Fibroblast of villous mesenchyme (primary cell): ENCODE results near the gene MIER2. TPM values are rescaled to one million over a fixed set of nuclear protein-coding genes. Genes with fewer than 3 reads are reported as not detected.
"Not testable (repeated sequence)": the region's sequence is repeated elsewhere in the genome, so short reads cannot be mapped to it uniquely, and the experiment has no call there.

Source experiments
- DNase-seq: peaks from one replicate; pipeline ENCODE4 v3.0.0-alpha.2; 2010; ENCODE audit warnings: low read depth
- H3K4me3 ChIP-seq: 2 replicates; pipeline ENCODE4 v1.5.1; 2011; ENCODE audit warnings: low read depth, mild to moderate bottlenecking, low read length
- total RNA-seq: library from RNA; depleted of rRNA; stranded (reverse); fragments of >200 nt; gene quantifications from 2 replicates; pipeline ENCODE4 v1.2.3, GENCODE V29; 2012
- TF ChIP-seq, protein P1 (sequence below): IDR thresholded peaks from 2 replicates; pipeline ENCODE4 v1.5.1; 2012; ENCODE audit warnings: low read depth, mild to moderate bottlenecking, low read length; ENCODE audit not compliant: insufficient read depth

MIER2 gene
- total RNA-seq, 1 donor = 19.9 TPM

DNA sequence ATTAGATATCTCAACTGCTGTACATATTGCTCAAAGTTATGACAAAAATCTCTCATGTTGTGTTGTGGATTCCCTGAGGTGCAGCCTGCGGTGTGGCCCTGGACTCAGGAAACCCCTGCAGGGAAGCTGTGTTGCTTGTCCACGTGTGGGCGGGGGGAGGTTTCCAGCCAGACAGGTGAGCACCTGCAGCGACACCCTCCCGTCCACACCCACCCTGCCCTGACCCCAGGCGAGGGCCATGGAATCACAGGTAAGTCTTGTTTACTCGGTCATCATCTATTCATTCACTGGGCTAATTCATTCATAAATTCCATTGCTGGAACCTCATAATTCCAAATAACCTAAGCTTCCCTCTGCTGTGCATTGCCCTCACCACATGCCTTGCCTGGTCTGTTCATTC, 67.5 kb downstream of the MIER2 start:
- no peak overlapping the region for H3K4me3 ChIP-seq
- no peak for DNase-seq
- TF ChIP-seq, protein P1, sequence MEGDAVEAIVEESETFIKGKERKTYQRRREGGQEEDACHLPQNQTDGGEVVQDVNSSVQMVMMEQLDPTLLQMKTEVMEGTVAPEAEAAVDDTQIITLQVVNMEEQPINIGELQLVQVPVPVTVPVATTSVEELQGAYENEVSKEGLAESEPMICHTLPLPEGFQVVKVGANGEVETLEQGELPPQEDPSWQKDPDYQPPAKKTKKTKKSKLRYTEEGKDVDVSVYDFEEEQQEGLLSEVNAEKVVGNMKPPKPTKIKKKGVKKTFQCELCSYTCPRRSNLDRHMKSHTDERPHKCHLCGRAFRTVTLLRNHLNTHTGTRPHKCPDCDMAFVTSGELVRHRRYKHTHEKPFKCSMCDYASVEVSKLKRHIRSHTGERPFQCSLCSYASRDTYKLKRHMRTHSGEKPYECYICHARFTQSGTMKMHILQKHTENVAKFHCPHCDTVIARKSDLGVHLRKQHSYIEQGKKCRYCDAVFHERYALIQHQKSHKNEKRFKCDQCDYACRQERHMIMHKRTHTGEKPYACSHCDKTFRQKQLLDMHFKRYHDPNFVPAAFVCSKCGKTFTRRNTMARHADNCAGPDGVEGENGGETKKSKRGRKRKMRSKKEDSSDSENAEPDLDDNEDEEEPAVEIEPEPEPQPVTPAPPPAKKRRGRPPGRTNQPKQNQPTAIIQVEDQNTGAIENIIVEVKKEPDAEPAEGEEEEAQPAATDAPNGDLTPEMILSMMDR = no peak

DNA sequence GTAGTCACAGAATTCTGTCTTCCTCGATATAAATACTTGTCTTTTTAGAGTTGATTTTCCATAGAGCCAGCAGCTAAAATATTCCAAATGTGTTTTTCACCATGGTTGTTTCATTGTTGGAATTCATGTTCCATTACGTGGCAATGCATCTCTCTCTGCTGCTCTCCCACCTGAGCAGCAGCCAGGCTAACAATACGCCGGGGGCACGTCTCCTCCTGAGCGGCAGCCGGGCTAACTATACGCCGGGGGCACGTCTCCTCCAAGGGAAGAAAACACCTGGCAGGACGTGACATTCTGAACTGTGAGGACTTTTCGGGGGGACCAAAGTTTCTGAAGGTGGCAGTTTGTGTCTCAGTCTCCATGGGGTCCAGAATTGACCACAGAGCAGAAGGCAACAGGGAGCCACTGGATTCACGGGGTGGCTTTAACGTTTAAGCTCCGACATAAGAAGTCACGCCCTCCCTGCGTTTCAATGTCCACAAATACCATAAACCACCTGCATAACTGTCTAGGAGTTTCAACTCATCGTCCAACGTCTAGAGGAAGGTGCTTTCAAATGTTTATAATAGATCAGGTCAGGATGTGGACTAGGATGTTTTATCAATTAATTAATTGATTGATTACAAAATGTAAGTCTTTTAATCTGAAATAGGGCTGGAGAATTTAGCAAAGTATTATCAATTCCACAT, 68.5 kb downstream of the MIER2 start:
- TF ChIP-seq, protein P1 = no peak
- H3K4me3 ChIP-seq = no peak overlapping the region
- DNase-seq = no peak

DNA sequence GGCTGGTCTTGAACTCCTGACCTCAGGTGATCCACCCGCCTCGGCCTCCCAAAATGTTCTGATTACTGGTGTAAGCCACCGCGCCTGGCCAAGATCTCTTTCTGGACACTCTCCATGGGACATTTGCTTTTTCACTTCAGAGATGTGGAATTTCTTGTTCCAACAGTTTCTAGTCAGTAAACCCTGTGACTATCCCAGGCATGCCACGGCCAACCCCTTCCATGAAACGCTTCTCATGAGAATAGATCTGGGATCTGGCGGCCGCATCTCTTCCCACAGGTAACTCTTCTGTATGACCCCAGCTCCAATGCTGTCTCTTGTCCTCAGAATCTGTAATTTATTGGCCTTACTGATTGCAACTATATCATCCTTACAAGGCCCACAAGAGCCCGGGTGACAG, 69.6 kb downstream of the MIER2 start:
- DNase-seq = no peak
- TF ChIP-seq, protein P1 = no peak
- H3K4me3 ChIP-seq = no peak overlapping the region

DNA sequence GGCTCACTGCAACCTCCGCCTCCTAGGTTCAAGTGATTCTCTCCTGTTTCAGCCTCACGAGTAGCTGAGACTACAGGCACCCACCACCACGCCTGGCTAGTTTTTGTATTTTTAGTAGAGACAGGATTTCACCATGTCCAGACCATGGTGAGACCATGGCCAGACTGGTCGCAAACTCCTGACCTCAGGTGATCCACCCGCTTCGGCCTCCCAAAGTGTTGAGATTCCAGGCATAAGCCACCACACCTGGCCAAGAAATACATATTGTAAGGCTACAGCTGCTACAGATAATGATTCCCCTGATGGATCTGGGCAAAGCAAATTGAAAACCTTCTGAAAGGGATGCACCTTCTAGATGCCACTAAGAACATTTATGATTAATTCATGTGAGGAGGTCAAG, 71.2 kb downstream of the MIER2 start:
- no peak for DNase-seq
- TF ChIP-seq, protein P1 = no peak
- no peak overlapping the region for H3K4me3 ChIP-seq

DNA sequence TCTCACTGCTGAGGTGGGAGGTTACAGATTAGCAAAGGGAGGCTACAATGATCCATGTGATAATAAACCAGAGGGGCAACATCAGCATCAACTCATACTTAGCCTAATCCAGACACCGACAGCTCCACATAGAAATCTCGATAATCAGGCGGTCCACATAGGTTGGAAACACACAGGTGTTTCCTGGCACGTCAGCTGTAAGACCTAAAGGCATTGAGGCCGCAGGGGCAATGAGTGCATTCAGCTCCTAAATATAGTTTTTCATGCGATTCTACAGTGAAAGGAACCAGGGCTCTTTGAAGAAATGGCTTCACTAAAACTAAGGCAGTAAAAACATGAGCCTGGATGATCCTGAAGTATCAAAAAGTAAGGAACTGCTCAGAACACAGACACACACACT, 72.7 kb downstream of the MIER2 start:
- H3K4me3 ChIP-seq = no peak overlapping the region
- DNase-seq = no peak
- TF ChIP-seq, protein P1 = no peak

DNA sequence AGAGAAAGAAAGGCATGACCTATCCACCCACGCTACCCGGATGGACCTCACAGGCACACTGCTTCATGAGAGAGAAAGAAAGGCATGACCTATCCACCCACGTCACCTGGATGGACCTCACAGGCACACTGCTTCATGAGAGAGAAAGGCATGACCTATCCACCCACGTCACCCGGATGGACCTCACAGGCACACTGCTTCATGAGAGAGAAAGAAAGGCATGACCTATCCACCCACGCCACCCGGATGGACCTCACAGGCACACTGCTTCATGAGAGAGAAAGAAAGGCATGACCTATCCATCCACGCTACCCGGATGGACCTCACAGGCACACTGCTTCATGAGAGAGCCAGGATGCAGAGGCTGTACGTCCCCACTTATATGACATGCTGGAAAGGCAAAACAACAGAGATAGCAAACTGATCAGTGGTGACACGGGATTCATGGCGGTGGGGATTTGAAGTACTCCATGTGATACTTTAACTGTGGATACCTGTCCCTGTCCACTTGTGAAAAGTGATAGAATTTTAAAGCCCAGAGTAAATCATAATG, 73.8 kb downstream of the MIER2 start:
- DNase-seq, H3K4me3 ChIP-seq: not testable (repeated sequence)

DNA sequence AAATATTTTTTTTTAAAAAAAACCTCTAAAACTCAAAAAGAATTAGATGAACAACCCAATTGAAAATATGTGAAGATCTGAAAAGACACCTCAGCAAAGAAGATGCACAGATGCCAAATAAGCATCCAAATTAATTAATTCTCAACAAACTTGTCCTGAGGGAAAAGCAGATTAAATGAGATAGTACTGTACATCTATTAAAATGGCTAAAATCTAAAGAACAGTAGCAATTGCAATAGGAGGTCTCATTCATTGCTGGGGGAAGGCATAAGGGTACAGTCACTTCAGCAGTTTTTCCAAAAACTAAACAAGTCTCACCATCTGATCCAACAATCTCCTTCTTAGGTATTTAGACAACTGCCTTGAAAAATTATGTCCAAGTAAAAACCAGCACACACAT, 75.4 kb downstream of the MIER2 start:
- no peak for DNase-seq
- TF ChIP-seq, protein P1 = no peak
- H3K4me3 ChIP-seq = no peak overlapping the region
